ENCODE data around the gene CCDC144A.
A peak's percentile ranks its signal among the peaks of the same experiment; 100 is the strongest.
"Not testable (repeated sequence)": the region's sequence is repeated elsewhere in the genome, so short reads cannot be mapped to it uniquely, and the experiment has no call there.

CCDC144A gene, protein sequence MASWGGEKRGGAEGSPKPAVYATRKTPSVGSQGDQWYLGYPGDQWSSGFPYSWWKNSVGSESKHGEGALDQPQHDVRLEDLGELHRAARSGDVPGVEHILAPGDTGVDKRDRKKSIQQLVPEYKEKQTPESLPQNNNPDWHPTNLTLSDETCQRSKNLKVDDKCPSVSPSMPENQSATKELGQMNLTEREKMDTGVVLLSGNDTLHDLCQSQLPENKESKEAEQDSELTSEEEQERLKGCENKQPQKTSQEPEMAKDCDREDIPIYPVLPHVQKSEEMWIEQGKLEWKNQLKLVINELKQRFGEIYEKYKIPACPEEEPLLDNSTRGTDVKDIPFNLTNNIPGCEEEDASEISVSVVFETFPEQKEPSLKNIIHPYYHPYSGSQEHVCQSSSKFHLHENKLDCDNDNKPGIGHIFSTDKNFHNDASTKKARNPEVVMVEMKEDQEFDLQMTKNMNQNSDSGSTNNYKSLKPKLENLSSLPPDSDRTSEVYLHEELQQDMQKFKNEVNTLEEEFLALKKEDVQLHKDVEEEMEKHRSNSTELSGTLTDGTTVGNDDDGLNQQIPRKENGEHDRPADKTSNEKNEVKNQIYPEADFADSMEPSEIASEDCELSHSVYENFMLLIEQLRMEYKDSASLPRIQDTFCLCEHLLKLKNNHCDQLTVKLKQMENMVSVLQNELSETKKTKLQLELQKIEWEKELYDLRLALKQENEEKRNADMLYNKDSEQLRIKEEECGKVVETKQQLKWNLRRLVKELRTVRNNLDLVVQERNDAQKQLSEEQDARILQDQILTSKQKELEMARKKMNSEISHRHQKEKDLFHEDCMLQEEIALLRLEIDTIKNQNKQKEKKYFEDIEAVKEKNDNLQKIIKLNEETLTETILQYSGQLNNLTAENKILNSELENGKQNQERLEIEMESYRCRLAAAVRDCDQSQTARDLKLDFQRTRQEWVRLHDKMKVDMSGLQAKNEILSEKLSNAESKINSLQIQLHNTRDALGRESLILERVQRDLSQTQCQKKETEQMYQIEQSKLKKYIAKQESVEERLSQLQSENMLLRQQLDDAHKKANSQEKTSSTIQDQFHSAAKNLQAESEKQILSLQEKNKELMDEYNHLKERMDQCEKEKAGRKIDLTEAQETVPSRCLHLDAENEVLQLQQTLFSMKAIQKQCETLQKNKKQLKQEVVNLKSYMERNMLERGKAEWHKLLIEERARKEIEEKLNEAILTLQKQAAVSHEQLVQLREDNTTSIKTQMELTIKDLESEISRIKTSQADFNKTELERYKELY (N-terminal part only)

DNA sequence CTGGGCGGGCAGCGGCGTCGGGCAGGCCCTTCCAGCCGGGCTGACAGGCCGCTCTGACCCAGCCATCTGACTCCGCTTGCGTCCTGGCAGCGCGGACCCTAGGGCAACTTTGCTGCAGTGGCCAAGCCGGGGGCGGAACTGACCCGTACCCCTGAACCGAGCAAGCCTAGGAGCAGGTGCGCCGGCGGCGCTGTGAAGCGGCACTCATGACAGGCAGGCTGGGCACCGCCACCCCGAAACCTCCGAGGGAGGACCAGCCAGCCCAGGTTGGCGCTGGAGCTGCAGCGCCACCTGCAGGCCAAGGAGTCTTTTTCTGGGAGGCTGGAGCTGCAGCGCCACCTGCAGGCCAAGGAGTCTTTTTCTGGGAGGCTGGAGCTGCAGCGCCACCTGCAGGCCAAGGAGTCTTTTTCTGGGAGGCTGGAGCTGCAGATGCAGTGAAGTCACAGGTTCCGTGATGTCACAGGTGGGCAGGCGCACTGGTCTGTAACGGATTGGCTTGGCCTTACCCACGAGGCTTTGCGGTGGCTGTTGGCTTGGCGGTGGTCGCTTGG is at the start of gene CCDC144A:
Gene CCDC144A, plus strand, starts transcription at position 511 of the 551 bp plus-strand sequence. CDS start 160 bp downstream, outside the sequence.
- not testable (repeated sequence) for DNase-seq (ENCODE audit: insufficient read length, low spot score); FAIRE-seq

DNA sequence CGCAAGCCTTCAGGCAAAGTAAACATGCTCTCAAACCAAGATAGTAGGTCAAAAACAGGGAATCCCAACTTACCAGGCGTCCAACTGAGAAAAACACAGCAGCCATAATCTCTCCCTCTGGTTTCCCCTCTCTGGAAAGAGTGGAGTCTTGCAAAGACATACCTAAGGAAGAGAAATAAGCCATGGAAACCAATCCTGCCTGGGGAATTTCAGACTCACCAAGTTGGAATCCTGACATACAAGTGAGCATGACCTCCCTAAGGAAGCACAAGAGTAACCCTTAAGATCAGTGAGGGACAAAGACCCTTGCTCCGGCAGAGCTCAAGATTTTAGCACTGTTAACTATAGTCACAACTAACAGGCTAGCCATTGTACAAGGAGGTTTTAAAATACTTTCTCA is 40.5 kb upstream of the CCDC144A start:
- FAIRE-seq = no peak
- no peak for DNase-seq (ENCODE audit: insufficient read length, low spot score)

DNA sequence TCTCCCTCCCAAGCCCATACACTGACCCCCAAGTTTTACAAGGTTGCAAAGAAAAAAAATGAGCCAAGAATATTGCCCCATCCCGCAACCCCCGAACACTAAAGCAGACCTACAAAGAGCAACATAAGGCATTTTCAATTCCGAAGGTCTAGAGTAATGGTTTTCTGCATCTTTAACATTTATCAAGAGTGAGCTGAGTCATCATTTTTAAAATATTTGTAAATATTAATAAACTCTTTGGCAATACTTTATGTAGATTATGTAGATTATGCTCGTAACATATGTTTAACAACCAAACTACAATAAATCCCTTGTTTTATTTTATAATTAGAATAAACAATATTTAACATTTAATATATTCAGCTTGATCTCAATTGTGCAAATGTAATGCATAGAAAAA is 37.8 kb upstream of the CCDC144A start:
- DNase-seq (ENCODE audit: insufficient read length, low spot score) (no peak), FAIRE-seq (no peak)

DNA sequence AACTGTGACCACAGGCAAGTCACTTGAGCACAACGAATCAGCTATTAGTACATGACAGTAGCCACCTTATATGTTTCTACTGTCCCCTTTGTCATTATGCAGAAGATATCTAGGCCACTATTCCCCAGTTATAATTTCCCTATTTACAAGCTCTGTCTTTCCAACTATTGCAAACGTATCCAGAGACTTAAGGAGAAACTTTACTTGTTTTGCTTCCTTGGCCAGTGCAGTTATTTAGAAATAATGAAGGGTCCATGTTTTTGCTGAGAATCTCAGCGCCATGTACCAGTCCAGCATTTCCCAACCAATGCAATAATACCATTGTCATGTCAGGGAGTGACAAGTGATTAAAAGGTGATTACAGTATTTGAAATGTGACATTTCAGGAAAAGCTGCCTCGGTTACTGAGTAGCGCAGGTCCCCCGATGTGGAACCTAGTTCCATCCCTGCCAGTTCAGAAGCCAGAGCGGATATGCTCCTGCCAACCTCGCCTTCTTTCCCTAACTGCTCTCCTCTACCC is 37.1 kb upstream of the CCDC144A start:
- DNase-seq (ENCODE audit: insufficient read length, low spot score) (no peak), FAIRE-seq (peak; percentile 77)

DNA sequence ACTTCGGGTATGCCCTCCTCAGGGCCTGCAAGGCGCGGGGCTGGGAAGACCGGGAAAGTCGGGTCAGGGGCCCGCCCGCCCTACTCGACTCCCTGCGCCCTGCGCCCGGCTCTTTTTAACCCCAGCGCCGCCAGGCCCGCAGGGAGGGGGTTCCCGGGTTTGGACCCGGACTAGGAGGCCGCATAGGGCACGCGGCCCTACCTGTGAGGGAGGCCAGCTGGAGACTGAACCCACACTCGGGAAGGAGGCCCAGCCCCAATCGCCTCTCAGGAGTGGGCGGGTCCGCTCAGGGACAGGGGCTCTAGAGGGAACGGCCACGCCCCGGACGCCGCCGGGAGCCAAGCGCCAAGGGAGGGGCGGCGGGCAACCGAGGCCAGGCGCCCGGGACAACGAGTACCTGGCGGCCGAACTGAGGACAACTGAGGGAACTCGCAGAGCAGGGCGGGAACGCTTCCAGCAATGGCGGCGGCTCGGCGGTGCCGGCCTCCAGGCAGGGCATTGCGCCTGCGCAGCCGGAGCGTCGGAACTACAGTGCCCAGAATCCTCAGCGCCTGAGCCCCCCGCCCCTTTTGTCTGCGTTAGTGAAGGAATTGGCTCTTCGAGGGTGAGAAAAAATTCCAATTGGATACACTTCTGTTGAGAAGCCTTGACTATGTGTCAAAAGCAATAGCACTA is 36.5 kb upstream of the CCDC144A start, which contains the start of gene ZNF624:
Gene ZNF624, minus strand, starts transcription at position 484 of the 675 bp plus-strand sequence.
- DNase-seq (ENCODE audit: insufficient read length, low spot score) (peak; percentile 84), FAIRE-seq (peak; percentile 83)

DNA sequence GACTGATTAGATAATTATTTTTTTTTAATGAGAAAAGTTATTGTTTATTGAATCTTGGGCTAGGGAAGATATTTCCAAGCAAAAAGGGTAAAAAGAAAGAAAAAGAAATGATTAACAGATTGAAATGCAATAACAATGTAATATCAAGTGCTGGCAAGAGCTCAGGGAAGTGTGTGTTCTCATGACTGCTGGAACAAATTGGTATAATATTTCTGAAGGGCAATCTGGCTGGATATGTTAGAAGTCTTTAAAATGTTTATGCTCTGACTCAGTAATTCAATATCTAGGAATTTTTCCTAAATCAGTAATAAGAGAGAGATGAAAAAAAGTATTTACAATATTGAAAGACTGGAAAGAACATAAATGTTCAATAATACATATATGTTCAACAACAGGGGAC is 28.8 kb upstream of the CCDC144A start:
- no peak for DNase-seq (ENCODE audit: insufficient read length, low spot score)
- FAIRE-seq = no peak

DNA sequence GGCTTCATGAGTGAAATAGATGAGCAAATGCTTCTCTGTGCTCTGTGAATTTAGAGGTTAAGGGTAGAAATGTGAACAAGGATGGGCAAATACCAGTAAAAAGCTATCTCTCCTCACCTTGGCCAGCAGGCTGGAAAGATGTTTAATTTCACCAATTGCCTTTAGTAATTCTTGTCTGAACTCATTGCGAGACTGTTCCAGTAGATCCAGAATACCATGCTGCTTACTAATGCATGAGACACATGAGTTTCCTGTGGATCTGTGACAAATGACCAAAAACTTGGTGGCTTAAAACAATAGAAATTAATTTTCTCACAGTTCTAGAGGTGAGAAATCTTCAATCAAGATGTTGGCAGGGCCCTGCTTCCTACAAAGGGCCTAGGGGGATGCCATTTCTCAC is 27.1 kb upstream of the CCDC144A start:
- FAIRE-seq (no peak), DNase-seq (ENCODE audit: insufficient read length, low spot score) (no peak)

DNA sequence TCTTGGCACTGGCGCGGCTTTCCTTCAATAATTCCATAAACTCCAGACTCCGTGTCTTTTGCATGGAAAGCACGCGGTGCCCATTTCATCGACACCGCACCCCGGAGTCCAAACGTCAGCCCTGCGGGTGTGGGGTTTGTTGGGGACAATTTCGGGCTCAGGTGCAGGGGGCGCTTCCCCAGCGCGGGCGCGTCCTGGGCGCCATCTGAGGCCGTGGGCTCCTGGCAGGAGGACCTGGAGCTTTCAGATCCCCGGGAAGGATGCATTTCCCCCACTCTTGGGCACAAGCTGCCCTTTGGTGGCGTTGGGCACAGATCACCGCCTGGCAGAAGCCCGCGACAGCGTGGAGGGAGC is 23.5 kb upstream of the CCDC144A start:
- DNase-seq (ENCODE audit: insufficient read length, low spot score); FAIRE-seq: not testable (repeated sequence)

DNA sequence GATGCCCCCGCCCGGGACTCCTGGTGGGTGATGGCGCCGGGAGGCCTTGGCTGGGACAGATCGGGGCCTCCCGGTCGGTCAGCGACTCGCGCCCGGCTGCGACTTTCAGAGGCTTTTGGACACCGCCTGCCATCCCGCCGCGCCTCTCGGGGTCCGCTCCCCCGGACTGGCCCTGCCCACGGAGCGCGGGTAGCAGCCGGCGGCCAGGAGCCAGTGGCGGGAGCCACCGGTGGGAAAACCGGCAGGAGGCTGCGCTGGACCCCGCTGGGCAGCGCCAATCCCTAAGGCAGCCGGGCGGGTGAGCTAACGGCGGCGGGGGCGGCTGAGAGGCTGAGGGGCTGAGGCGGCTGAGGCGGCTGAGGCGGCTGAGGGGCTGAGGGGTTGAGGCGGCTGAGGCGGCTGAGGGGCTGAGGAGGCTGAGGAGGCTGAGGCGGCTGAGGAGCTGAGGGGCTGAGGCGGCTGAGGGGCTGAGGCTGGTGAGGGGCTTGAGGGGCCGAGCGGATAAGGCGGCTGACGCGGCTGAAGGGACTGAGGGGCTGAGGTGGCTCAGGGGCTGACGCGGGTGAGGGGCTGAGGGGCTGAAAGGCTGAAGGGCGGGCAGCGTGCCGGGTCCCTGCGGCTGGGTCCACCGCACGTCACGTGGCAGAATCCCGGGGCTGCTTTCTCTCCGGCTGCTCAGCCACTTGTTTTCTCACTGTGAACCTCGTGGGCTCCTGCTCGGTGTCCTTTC is 23.0 kb upstream of the CCDC144A start:
- FAIRE-seq; DNase-seq (ENCODE audit: insufficient read length, low spot score): not testable (repeated sequence)

DNA sequence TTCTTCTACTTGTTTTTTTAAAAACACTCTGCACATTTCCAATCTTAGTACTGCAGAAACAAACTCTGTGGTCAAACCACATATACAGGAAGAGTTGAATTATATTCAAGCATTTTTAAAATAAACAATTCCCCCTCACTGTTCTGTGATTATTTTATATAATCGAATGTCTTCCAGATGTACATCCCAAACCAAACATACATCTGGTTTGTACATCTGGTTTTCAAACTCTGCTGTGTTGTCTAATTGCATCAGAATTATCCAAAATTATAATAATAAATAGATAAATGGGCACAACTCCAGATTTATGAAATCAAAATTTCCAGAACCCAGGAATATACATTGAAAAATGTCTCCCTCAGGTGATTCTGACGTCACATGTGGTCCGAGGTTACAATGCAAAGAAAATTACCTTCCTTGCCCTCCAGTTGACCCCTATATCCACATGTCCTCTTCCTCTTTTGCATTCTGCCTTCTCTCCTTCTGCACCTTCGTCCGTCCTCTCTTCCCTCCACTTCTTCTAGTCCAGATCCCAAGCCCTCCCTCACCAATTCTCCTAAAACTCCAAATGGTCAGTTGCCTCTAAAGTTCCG is 13.3 kb upstream of the CCDC144A start:
- no peak for FAIRE-seq
- DNase-seq (ENCODE audit: insufficient read length, low spot score) = no peak

DNA sequence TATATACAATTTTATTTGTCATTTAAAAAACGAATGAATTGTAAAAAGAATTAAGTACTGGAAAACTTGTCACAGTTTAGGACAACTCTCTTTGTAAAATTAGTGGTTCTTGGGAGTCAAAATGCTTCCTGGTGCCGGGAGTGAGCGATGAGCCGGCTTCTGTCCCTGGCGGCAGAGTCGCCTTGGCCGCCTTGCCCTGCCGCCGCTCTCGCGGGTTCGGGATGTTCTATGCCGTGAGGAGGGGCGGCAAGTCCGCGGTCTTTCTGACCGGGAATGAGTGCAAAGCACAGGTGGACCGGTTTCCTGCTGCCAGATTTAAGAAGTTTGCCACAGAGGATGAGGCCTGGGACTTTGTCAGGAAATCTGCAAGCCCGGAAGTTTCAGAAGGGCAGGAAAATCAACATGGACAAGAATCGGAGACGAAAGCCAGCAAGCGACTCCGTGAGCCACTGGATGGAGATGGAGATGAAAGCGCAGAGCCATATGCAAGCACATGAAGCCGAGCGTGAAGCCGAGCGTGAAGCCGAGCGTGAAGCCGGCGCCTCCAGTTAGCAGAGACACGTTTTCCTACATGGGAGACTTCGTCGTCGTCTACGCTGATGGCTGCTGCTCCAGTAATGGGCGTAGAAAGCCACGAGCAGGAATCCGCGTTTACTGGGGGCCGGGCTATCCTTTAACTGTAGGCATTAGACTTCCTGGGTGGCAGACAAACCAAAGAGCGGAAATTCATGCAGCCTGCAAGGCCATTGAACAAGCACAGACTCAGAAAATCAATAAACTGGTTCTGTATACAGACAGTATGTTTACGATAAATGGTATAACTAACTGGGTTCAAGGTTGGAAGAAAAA is 6.5 kb upstream of the CCDC144A start:
- FAIRE-seq; DNase-seq (ENCODE audit: insufficient read length, low spot score): not testable (repeated sequence)

DNA sequence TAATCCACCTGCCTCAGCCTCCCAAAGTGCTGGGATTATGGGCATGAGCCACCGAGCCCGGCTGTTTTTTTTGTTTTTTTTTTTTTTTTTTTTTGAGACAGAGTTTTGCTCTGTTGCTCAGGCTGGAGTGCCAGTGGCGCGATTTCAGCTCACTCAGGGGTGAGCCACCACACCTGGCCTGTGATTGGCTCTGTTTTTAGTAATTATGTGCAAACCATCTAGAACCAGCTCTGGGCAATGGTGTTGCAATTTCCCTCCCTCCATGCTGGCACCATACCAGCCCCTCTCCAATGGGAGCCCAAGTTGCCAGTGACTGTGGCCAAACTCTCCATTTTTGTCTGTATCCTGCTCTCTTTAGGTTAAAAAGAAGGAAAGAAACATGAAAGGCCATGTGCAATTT is 4.0 kb upstream of the CCDC144A start:
- DNase-seq (ENCODE audit: insufficient read length, low spot score); FAIRE-seq: not testable (repeated sequence)

DNA sequence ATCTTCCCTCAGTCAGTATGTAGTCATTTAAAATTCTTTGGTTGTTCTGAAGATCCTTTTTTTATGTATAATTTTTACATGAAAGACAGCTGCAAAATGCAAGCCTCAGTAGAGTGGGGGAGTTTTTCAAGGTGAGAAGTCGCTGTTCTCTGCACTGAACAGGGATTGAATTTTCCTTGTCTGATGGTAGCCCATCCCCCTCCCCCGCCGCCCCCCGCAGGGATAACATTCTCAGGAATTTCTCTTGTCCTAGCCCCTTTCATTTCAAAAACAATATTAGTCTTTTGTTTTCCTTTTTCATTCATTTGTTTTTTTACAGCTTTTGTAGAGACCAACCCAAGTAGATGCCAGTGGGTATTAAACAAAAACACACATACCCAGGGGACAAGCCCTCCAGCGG is 2.9 kb upstream of the CCDC144A start:
- not testable (repeated sequence) for DNase-seq (ENCODE audit: insufficient read length, low spot score); FAIRE-seq

DNA sequence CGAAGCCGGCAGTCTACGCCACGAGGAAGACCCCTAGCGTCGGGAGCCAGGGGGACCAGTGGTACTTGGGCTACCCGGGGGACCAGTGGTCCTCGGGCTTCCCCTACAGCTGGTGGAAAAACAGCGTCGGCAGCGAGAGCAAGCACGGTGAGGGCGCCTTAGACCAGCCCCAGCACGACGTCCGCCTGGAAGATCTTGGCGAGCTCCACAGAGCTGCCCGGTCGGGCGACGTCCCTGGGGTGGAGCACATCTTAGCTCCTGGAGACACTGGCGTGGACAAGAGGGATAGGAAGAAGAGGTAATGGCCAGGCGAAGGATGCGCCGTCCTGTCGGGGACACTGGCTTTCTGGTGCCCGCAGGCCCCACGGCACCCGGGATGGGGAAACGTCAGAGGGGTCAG is 406 bp downstream of the CCDC144A start:
- FAIRE-seq; DNase-seq (ENCODE audit: insufficient read length, low spot score): not testable (repeated sequence)

DNA sequence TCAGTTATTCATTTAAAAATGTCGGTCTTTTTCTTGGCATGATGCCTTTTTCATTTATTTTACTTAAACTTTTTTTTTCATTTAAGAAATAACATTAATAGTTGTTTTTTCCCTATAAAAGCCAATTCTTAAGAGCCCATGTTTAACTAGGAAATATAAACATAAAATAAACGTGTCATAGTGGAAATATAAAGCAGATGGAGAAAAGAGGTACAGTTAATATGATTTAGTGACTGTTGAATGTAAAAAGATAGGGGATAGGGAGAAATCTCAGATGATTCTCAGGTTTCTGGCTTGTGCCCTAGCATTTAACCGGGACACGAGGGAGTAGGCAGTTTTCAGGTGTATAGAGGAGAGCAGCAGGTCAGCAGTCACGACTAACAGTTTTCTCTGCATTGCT is 7.6 kb downstream of the CCDC144A start:
- not testable (repeated sequence) for DNase-seq (ENCODE audit: insufficient read length, low spot score); FAIRE-seq

DNA sequence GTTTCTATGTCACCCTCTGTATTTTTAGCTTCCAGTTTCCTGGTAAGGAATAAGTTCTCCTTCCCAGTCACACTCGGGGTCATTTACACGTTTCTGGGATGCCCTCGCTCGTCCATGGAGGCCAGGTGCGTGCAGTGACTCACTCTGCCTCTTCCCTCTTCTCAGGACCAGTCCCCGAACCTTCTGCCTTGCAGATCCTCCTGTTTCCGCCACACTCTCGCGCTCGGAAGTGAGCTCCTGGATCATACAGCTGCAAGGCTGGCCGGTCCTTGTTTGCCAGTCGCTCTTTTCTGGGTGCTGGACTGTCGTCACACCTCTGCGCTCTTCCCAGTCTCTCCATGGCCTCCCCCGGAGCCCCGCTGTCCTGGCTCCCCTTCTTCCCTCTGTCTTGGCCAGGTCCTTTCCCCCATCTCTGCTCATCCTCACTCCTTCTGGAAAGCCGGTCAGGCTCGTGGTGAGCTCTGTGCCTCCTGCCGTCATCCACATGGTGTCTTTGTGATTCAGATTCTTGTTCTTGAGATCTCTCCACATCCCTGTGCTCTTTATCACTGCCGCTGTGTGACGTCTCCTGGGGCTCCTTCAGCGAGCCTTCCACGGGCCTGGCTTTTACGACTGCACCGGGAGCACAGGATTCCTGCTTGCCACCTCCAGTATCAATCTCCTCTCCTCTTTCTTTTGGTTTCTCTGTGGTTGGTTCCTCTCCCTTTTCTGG is 55.6 kb downstream of the CCDC144A start:
- FAIRE-seq; DNase-seq (ENCODE audit: insufficient read length, low spot score): not testable (repeated sequence)

DNA sequence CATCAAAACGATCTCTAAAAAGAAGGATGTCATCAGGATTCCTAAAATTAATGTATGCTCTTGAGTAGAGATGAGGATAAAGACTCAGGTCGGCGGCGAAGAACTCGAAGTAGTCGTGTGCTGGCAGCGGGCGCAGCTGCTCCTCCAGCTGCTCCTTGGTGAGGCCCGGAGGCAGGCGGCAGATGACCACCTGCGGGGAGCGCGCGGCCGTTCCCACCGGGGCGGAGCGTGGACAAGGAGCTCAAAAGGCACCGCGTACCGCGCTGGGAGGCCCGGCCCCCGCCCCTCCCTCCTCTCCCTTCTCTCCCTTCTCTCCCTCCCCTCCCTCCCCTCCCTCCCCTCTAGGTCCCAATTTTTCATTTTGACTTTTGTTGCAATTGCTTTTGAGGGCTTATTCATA is 56.5 kb downstream of the CCDC144A start:
- DNase-seq (ENCODE audit: insufficient read length, low spot score); FAIRE-seq: not testable (repeated sequence)
